Measurements from ENCODE around the gene VARS2.

Gene VARS2

DNA sequence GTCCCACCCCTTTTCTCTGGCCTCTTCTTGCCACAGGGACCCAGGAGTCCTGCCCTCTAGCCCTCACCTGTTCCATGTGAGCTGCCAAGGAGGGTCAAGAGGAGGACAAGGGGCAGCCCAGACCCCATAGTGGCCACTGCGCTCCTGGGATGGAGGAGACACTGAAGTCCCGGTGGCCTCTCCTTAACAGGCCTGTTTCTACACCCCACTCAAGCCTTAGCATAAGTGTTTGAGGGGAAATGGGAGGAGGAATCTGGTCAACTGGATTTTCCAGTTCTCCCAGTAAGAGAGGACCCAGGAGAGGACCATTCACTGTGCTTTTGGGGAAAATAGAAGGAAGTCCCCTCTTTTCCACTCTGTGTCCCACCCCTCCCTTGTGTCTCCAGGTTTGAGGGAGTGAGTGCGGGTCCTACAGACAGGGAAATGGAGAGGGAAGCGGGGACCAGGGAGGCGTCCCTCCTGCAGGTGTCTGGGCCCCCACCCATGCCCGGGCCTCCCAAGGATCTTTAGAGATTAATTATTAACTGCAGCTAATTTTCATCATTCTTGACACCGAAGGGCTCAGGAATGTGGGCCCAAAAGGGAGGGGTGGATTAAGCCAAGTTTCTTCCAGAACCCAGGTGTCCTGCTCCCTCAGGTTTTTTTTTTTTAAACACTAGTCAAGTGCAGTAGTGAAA, 18.1 kb downstream of the VARS2 start, which contains the start of gene SFTA2:
SFTA2 (minus strand) TSS at position 202 of the 677 bp plus-strand sequence; CDS start at position 128, 74 bp downstream.
- DNase-seq = no peak

DNA sequence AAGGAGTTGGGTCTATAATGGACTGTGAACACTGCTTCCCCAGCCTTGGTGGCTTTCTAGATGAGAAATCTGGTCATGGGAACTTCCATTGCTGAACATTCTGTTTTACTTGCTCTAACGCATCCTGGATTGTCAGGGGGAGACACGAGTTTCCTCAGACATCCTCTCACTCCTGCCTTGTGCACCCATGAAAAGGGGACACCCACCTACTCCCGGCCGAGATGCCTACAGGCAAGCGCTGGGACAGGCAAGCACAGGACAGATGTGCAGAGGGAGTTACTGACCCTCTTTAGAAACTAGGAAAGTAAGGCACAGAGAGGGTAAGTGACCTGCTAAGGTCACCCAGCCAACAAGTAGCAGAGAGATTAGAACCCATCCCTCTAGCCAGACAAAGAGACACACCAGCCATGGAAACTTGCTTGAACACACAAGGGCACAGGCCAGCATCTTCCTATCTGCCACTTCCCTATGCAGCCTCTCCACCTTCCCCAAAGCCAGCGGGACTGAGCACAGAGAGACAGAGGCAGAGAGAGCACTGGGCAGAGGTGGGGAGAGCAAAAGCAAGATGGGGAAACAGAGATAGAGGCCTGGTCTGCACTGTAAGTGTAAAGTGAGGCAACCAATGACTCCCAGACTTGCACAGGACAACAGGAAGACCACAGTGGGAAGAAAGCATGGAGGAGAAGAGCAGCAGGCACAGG, 18.8 kb downstream of the VARS2 start:
- DNase-seq = no peak

DNA sequence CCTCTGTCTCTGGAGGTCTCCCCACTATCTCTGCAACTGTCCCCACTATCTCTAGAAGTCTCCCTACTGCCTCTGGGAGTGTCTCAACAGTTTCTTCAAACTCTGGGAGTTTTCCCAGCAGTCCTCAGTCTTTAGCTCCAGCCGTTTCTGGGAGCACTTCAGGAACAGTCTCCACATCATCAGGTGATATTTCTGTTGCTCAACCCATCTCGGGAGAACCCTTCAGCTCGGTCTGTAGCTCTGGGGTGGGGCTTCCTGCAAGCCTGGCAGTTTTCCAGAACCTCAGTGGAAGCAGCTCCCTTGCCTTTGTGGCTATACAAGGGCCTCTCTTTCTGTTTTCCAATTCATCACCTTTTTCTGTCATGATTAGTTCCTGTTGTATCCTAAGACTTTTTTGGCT, 21.0 kb downstream of the VARS2 start:
- no peak for DNase-seq

DNA sequence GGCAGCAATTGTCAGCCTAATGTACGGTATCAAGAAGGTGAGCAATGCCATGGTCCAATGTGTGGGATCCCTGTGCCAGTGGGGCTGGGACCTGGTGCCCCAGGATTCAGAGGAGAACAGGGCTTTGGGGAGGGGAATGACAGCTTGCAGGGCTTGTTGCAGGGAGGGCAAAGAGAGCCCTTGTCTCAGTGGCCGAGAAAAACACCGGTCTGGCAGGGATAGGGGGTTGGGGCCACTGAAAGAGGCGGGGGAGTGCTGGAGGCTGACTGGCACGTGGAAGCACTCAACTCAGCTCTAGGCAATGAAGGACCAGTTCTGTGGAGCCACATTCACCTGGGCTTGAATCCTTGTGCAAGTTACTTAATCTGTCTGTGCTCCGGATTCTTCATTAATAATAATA, 23.2 kb downstream of the VARS2 start:
- DNase-seq = no peak

- no peak for DNase-seq
These were observed 24.7 kb downstream of the VARS2 start for GRCh38 chr6:30938730-30939129.

DNA sequence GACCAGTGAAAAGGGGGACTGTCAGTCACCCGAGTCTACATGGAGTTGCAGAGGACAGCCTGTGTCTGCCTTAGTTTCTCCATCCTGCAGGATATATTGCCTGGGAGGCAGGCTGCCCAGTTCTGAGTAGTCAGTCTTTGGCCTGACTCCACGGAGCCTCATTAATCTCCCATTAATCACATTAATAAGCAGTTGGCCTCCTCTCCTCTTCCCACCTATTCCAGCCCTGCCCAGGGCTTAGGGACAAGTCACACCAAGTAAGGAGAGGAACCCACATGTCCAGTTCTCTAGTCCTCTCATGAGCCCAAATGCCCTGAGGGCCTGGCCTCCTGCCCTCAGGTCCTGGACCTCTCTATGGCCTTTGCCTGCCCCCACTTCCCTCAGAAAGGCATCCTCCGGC, 25.4 kb downstream of the VARS2 start:
- no peak for DNase-seq

DNA sequence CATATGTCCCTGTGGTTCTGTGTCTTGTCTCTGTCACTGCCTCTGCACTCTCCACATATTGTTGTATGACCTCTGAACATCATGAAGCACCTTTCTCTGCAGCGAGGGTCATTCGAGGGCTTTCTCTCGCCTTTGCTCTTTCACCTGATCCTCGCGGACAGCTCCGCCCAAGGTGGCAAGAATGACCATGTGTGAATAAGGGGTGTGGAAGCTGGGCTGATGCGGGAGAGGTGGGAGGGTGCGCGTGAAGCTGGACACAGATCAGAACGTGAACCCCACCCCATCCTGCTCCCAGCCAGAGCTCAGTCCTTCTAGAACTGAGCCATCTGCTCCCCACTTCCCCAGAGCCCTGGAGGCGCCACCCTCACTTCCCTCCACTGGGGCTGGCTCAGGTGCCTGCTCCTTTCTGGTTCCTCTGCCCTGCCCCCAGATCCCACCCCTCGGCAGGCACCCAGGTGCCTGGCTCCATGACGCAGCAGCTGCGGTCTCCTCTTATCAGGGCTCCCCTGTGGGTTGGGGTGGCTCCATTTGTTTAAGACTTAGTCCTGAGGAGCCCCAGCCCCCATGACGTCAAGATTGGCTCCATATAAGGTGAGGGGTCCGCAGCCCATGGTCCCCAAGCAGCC, 26.4 kb downstream of the VARS2 start, which contains the start of gene MUCL3:
MUCL3 (plus strand) TSS at position 613 of the 626 bp plus-strand sequence. CDS start 27 bp downstream, outside the sequence.
- DNase-seq = no peak

DNA sequence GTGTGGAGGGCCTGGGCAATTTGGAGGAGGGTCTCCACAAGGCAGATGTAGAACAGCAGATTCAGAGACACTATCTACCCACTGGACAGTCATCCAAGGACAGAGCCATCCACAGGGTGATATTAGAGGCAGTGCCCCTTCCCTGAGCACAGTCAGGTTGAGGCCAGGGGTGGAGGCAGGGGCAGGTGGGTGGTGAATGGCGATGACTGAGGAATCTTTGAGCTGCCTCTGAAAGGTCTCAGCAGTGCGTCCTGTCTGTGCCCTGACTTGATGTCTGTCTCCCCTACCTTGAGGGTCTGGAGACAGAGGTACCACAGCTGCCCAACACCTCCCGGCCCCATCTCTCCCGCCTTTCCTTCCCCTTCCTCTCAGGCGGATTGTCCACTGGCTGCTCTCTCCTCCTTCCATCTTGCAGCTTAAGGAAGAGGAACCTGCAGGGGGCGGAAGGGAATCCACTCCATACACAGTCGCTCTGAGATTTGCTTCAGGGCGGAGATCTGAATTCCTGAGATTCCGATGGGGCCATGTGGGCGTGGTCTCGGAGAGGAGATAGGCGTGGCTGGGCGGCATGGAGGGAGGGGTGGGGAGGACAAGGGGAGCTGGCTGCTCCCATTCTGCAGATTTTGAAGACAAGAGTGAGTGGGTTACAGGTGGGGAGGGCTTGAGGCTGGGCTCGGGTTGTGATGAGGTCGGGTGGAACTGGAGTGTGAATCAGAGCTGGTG, 28.5 kb downstream of the VARS2 start:
- DNase-seq = no peak

DNA sequence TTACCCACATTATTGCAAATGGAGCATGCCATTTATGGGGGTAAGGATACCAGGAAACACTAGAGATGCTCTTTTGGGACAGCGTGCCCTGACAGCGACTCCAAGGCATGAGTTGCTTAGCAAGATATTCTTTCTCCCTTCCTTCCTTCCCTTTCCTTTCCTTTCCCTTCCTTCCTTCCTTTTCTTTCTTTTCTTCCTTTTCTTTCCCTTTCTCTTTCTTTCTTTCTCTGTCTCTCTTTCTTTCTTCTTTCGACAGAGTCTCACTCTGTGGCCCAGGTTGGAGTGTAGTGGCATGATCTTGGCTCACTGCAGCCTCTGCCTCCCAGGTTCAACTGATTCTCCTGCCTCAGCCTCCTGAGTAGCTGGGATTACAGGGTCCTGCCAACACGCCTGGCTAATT, 30.0 kb downstream of the VARS2 start:
- DNase-seq = no peak

DNA sequence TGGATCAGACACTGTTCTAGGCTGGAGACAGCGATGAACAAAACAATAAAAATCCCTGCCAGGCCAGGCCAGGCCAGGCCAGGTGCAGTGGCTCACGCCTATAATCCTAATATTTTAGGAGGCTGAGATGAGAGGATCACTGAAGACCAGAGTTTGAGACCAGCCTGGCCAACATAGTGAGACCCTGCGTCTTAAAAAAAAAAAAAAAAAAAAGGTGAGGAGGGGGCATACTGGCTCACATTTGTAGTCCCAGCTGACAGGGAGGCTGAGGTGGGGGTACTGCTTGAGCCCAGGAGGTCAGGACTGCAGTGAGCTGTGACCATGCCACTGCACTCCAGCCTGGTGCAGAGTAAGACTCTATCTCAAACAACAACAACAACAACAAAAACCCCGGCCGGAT, 31.2 kb downstream of the VARS2 start:
- DNase-seq = no peak

DNA sequence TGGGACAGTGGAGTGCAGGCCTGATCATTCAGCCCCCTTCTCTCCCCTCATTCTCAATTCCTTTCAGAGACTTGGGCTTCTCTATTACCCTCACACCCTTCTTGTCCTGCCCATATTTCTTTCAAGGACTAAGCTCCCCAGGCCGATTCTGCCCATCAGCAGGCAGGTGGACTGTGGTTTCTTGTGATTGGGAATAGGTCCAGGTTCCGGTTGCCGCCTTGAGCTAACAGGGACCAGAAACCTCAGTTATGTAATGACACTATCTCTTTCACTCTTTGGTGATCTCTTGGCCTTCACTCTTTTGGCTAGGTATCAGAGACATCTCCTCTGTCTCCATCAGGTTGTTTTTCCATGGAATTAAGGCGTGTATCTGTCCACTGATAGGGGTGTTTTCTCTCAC, 33.2 kb downstream of the VARS2 start:
- no peak for DNase-seq

GRCh38 chr6:30948811-30949210, 34.8 kb downstream of the VARS2 start:
- DNase-seq = no peak

- no peak for DNase-seq
These were observed 38.0 kb downstream of the VARS2 start for GRCh38 chr6:30951907-30952469.

- no peak for DNase-seq
These were observed 40.8 kb downstream of the VARS2 start for GRCh38 chr6:30954631-30955366.

DNA sequence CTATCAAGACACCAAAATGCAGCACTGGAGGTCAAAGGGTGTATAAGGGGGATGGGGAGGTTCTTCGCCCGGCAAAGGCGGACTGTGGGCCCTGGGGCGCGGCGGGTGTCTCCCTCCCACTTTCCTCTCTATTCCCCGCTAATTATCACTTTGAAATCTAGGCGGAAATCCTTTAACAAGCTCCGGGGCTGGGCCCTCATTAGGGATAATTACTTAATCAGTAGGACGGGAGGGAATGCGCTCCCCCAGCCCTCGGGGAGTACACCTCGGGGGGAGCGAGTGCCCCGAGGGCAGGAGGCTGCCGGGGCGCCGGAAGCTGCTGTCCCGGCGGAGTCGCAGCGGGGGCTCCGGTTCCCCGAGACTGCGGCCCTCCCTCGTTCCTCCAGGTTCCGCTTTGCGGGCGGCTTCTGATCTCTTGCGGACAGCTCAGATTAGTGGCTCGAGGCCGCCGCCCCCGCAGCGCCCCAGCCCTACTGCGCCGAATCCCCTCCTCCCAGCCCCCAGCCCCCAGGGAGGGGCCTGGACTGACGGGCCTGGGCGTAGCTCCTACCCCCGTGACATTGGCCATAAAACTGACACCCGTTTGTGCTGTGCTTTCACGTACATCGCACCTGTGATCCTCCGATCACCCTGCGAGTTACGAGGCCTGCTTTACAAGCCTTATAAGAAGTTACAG, 41.5 kb downstream of the VARS2 start:
- peak; percentile 3 to 34 for DNase-seq

- no peak for DNase-seq
These were observed 43.7 kb downstream of the VARS2 start for GRCh38 chr6:30957716-30958115.

GRCh38 chr6:30960907-30961673, 47.1 kb downstream of the VARS2 start:
- DNase-seq = no peak

GRCh38 chr6:30962716-30963115, 48.7 kb downstream of the VARS2 start:
- DNase-seq = no peak

DNA sequence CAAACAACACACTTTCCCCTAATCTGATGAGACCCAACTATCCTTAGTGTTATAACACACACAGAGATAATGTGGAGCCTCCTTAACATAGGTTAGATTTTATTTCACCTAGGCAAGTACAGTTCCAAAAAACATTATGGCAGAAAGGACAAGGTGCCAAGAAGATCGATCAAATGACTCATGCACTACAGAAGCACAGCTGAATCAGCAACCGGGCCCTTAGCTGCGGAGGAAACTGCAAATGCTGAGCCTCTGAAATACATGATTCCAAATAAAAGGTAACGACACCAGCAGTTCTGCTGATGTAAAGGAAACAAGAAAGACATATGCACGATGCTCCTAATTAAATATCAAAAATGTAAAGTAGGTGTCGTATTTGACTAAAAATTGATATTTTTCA, 49.6 kb downstream of the VARS2 start:
- no peak for DNase-seq

GRCh38 chr6:30964075-30964474, 50.0 kb downstream of the VARS2 start:
- no peak for DNase-seq

DNA sequence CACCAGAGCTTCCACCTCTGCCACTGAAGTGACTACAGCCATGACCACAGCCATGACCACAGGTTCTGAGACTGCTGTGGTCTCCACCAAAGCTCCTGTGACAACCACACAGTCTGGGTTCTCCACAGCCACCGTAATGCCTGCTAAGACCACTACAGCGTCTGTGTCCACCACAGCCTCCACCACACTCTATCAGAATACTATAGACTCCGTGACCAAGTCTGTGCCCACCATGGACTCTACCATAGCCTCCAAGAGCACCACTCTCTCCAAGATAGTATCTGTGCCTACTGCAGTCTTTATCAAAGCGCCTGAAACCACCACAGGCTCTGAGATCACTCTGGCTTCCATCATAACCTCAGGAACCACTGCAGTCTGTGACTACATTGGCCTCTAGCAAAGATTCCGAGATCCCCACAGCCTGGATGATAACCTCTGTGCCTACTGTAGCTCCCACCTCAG, 51.1 kb downstream of the VARS2 start:
- DNase-seq = no peak
